GM10266 (cell line): ENCODE measurements around the gene C1orf141.

Experiments used
- DNase-seq: peaks from one replicate; pipeline ENCODE4 v3.0.0; 2012; ENCODE audit errors: extremely low spot score
- TF ChIP-seq, protein P1 (sequence below): IDR thresholded peaks from 2 replicates; pipeline ENCODE4 v1.5.1; 2012; ENCODE audit warnings: mild to moderate bottlenecking, low read depth; ENCODE audit not compliant: control insufficient read depth, insufficient read depth; ENCODE audit errors: missing control alignments

C1orf141 gene

DNA sequence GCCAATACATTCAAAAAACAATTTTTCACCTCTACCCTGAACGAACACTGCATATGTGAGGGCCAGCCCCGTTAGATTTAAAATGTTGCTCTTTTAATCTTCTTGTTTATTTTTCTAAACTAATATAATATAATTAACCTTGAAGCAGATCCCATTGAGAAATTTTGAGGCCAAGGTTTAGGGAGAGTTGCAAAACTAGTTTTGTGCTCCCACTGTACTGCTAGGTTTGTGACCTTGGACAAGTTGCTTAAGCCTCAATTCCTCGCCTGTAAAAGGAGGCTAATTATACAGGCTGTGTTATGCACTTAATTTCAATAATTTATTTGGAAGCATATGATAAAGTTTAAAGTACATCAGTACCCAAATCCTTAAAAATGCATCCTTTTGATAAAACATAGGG lies 35.2 kb upstream of the C1orf141 start:
- no peak for DNase-seq
- TF ChIP-seq, protein P1, sequence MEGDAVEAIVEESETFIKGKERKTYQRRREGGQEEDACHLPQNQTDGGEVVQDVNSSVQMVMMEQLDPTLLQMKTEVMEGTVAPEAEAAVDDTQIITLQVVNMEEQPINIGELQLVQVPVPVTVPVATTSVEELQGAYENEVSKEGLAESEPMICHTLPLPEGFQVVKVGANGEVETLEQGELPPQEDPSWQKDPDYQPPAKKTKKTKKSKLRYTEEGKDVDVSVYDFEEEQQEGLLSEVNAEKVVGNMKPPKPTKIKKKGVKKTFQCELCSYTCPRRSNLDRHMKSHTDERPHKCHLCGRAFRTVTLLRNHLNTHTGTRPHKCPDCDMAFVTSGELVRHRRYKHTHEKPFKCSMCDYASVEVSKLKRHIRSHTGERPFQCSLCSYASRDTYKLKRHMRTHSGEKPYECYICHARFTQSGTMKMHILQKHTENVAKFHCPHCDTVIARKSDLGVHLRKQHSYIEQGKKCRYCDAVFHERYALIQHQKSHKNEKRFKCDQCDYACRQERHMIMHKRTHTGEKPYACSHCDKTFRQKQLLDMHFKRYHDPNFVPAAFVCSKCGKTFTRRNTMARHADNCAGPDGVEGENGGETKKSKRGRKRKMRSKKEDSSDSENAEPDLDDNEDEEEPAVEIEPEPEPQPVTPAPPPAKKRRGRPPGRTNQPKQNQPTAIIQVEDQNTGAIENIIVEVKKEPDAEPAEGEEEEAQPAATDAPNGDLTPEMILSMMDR = no peak

DNA sequence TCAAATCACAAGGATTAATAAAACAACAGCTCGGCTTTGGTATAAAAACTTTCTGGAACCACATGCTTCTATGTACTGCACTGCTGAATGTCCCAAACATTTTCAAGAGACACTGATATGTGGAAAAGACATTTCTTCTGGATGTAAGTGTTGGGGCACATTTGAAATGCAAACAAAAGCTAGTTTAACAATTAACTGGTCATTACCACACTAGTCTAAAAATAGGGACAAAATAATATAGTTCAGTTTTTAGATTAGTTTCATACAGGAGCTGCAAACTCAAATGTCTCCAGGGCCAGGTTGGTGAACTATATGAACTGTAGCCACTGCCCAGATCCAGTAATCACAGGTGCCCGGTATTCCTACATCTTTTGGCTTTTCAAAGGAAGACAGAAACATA lies 34.7 kb upstream of the C1orf141 start:
- no peak for DNase-seq
- TF ChIP-seq, protein P1 = no peak

DNA sequence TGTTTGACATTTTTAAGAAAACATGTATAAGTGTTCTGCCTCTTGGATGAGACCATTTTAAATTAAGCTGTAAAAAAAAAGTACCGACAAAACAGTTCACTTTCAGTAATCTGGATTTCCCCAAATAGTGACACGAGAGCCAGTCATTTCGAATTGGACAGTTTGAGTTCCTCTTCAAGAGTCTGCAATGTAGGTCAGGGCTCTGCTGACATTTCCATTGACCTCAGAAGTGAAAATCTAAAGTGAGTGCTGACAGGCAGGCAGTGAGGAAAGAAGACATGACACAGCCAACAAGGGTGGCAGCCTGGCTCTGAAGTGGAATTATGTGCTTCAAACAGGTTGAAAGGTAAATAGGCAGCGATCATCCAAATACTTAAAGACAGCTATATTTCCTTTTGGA lies 31.4 kb upstream of the C1orf141 start, which contains the start of gene IL23R:
Gene IL23R, plus strand, starts transcription at position 259 of the 400 bp plus-strand sequence. CDS start 1,667 bp downstream, outside the sequence.
- DNase-seq = peak; percentile 55
- TF ChIP-seq, protein P1 = no peak

DNA sequence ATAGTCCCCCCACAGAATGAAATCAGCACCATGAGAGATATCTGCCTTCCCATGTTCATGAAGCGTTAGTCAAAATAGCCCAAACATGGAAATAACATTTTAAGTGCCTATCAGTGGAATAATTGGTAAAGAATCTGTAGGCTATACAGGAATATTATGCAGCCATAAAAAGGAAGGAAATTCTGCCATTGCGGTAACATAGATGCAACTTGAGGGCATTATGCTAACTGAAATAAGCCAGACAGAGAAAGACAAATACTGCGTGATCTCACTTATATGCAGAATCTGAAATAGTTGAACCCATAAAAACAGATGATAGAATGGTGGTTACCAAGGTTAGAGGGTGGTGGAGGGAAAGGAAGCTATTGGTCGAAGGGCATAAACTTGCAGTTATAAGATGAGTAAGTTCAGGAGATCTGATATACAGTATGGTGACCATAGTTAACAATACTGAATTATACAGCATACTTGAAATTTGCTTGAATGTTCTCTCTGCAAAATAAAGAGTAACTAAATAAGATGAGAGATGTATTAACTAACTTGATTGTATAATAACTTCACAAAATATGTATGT lies 30.8 kb upstream of the C1orf141 start:
- no peak for DNase-seq
- TF ChIP-seq, protein P1 = no peak

DNA sequence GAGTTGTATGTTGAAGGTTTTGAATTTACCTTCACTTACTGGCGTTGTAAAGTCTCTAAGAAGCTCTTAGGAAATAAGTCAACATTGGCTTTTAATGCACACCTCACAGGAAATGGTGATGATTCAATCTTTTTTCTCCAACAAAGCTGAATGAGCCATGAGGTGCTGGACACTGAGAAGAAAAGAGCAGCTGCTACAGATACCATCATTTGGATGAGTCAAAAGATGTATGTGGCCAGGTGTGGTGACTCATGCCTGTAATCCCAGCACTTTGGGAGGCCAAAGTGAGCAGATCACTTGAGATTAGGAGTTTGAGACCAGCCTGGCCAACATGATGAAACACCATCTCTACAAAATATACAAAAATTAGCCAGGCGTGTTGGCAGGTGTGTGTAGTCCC lies 28.2 kb upstream of the C1orf141 start:
- no peak for DNase-seq
- TF ChIP-seq, protein P1 = no peak

DNA sequence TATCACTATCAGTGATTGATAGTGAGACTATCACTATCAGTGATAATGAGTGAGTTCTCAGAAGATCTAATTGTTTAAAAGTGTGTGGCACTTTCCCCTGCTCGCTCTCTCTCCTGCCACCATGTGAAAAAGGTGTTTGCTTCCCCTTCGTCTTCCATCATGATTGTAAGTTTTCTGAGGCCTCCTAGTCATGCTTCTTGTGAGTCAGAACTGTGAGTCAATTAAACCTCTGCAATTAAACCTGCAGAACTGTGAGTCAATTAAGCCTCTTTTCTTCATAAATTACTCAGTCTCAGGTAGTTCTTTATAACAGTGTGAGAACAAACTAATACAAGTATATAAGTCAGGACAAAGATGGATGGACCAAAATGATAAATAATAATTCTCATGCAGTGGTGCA lies 24.5 kb upstream of the C1orf141 start:
- no peak for DNase-seq
- TF ChIP-seq, protein P1 = no peak

DNA sequence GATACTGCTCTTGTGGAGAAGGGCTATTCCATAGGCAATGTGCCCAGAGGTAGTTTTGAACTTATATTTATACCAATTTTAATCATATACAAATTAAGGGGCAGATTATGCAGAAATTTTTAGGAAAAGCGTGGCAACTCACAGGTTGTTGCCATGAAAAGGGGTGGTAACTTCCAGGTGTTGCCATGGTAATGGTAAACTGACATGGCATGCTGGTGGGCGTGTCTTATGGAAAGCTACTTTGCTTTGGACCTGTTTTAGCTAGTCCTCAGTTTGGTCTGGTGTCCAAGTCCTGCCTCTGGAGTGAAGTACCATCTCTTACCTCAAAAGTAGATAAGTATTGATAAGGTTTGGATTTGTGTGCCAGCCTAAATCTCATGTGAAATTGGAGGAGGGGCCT lies 23.6 kb upstream of the C1orf141 start:
- TF ChIP-seq, protein P1 = no peak
- no peak for DNase-seq
